HEK293 (cell line): ENCODE results near the gene CSMD2.

Source experiments
- BCL11A ChIP-seq: fragments of 450-650 bp; formaldehyde crosslinking; IDR thresholded peaks from 2 replicates; pipeline ENCODE4 v1.5.1; 2016; ENCODE audit warnings: low read depth, missing biosample characterization, missing genetic modification characterization
- OSR2 ChIP-seq: fragments of 450-650 bp; formaldehyde crosslinking; IDR thresholded peaks from 2 replicates; pipeline ENCODE4 v1.5.1; 2016; ENCODE audit warnings: missing biosample characterization, missing genetic modification characterization
- REST ChIP-seq: fragments of 450-650 bp; formaldehyde crosslinking; IDR thresholded peaks from 2 replicates; pipeline ENCODE4 v1.5.1; 2016; ENCODE audit warnings: missing biosample characterization, missing genetic modification characterization
- SP2 ChIP-seq: fragments of 450-650 bp; formaldehyde crosslinking; IDR thresholded peaks from 2 replicates; pipeline ENCODE4 v1.5.1; 2016; ENCODE audit warnings: missing biosample characterization, missing genetic modification characterization
- YY1 ChIP-seq: fragments of 450-650 bp; formaldehyde crosslinking; IDR thresholded peaks from 2 replicates; pipeline ENCODE4 v1.5.1; 2018; ENCODE audit warnings: missing biosample characterization, missing genetic modification characterization
- ZBTB17 ChIP-seq: fragments of 450-650 bp; formaldehyde crosslinking; IDR thresholded peaks from 2 replicates; pipeline ENCODE4 v1.5.1; 2016; ENCODE audit warnings: missing biosample characterization, missing genetic modification characterization
- ZNF24 ChIP-seq: fragments of 450-650 bp; formaldehyde crosslinking; IDR thresholded peaks from 2 replicates; pipeline ENCODE4 v1.5.1; 2016; ENCODE audit warnings: missing biosample characterization, missing genetic modification characterization
- ZNF274 ChIP-seq, 2 experiments: fragments of 200-500 bp in 1 of 2; fragments of 450-650 bp in 1 of 2; sonication (Bioruptor generic) in 1 of 2; formaldehyde crosslinking in 1 of 2; IDR thresholded peaks; 2 replicates each; pipeline versions ENCODE4 v1.5.1 to v1.6.1; 2014 to 2016; ENCODE audit warnings: borderline replicate concordance in 1 of 2, inconsistent platforms in 1 of 2, low read length in 1 of 2, missing biosample characterization in 1 of 2, missing genetic modification characterization in 1 of 2
- ZNF513 ChIP-seq: fragments of 450-650 bp; IDR thresholded peaks from 2 replicates; pipeline ENCODE4 v1.5.1; 2018; ENCODE audit warnings: missing biosample characterization, missing genetic modification characterization
- ZNF626 ChIP-seq: fragments of 450-650 bp; sonication (Bioruptor Pico); formaldehyde crosslinking; IDR thresholded peaks from 2 replicates; pipeline ENCODE4 v1.5.1; 2018; ENCODE audit warnings: missing biosample characterization, missing genetic modification characterization, inconsistent platforms
- ZSCAN5A ChIP-seq: fragments of 450-650 bp; formaldehyde crosslinking; IDR thresholded peaks from 2 replicates; pipeline ENCODE4 v1.5.1; 2016; ENCODE audit warnings: missing biosample characterization, missing genetic modification characterization
- TF ChIP-seq, protein P1 (sequence below): fragments of 450-650 bp; formaldehyde crosslinking; IDR thresholded peaks from 2 replicates; pipeline ENCODE4 v1.5.1; 2016; ENCODE audit warnings: missing biosample characterization, missing genetic modification characterization

GRCh38 chr1:34132161-34132420 lies 32.9 kb downstream of the CSMD2 start:
- TF ChIP-seq OSR2 (tag by site-specific recombination) (no peak), ZNF626 (tag by site-specific recombination) (no peak), ZNF513 (tag by site-specific recombination) (no peak), ZNF24 (no peak), REST (no peak), ZBTB17 (tag by site-specific recombination) (no peak), YY1 (no peak), BCL11A (tag by site-specific recombination) (no peak), ZSCAN5A (tag by site-specific recombination) (no peak), SP2 (no peak), ZNF274 (IDR thresholded peaks at IDR 0.05; ENCODE audit: low read length) (no peak), ZNF274 (tag by site-specific recombination; IDR thresholded peaks at IDR 0.05; ENCODE audit: borderline replicate concordance) (no peak)
- TF ChIP-seq, protein P1, sequence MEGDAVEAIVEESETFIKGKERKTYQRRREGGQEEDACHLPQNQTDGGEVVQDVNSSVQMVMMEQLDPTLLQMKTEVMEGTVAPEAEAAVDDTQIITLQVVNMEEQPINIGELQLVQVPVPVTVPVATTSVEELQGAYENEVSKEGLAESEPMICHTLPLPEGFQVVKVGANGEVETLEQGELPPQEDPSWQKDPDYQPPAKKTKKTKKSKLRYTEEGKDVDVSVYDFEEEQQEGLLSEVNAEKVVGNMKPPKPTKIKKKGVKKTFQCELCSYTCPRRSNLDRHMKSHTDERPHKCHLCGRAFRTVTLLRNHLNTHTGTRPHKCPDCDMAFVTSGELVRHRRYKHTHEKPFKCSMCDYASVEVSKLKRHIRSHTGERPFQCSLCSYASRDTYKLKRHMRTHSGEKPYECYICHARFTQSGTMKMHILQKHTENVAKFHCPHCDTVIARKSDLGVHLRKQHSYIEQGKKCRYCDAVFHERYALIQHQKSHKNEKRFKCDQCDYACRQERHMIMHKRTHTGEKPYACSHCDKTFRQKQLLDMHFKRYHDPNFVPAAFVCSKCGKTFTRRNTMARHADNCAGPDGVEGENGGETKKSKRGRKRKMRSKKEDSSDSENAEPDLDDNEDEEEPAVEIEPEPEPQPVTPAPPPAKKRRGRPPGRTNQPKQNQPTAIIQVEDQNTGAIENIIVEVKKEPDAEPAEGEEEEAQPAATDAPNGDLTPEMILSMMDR (tag by site-specific recombination) = no peak
